Mesothelial cell of epicardium (in vitro differentiated cells): ENCODE results near the gene PTPN2. TPM values are rescaled to one million over a fixed set of nuclear protein-coding genes. Genes with fewer than 3 reads are reported as not detected.
A peak's percentile ranks its signal among the peaks of the same experiment; 100 is the strongest.

Source experiments
- DNase-seq, 2 experiments: peaks; one replicate each; pipeline ENCODE4 v3.0.0; 2021; ENCODE audit warnings: low spot score in 2 of 2; ENCODE audit not compliant: unreplicated experiment in 2 of 2
- H3K27ac Mint-ChIP-seq: 2 replicates; pipeline ENCODE4 v1.8.0; 2021; ENCODE audit warnings: mixed read lengths
- H3K27me3 Mint-ChIP-seq: 2 replicates; pipeline ENCODE4 v1.8.0; 2021; ENCODE audit warnings: low read depth, mixed read lengths
- H3K36me3 Mint-ChIP-seq: 2 replicates; pipeline ENCODE4 v1.8.0; 2021; ENCODE audit warnings: mixed read lengths
- H3K4me1 Mint-ChIP-seq: 2 replicates; pipeline ENCODE4 v1.8.0; 2021; ENCODE audit warnings: mixed read lengths
- H3K4me3 Mint-ChIP-seq: 2 replicates; pipeline ENCODE4 v1.8.0; 2021; ENCODE audit warnings: mild to moderate bottlenecking, moderate library complexity, mixed read lengths
- H3K9me3 Mint-ChIP-seq: 2 replicates; pipeline ENCODE4 v1.8.0; 2021; ENCODE audit warnings: mixed read lengths
- total RNA-seq: library from RNA; stranded (reverse); gene quantifications from 3 replicates; pipeline ENCODE4 v1.2.1, GENCODE V29; 2021
- TF ChIP-seq, protein P1 (sequence below): fragments of 200-600 bp; sonication (generic); IDR thresholded peaks from one replicate; pipeline ENCODE4 v1.5.0; 2021; ENCODE audit warnings: antibody characterized with exemption; ENCODE audit not compliant: unreplicated experiment

PTPN2 gene
- total RNA-seq, 1 donor from 2014 or later, result 37.0 TPM

DNA sequence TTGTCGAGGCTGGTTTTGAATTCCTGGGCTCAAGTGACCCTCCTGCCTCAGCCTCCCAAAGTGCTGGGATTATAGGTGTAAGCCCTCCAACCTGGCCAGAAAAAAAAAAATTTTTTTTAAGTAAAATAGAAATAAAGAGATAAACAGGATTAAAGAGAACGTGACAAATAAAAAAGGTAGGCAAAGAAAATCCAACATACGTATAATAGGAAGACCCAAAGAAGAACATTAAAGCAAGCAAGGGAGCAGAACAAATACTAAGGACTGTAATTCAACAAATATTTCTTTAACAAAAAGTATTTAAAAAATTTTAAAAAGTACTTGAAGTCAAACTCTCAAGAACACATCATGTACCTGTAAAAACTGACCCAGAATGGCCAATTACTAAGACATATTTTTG is 56.4 kb downstream of the PTPN2 start:
- Mint-ChIP-seq H3K27ac (no peak overlapping the region), H3K27me3 (no peaks in the 10 kb centered on the region), H3K36me3 (peaks cover 53% of the 10 kb centered on the region), H3K9me3 (peaks cover 17% of the 10 kb centered on the region), H3K4me3 (no peak overlapping the region), H3K4me1 (peaks cover 1% of the 10 kb centered on the region)
- TF ChIP-seq, protein P1, sequence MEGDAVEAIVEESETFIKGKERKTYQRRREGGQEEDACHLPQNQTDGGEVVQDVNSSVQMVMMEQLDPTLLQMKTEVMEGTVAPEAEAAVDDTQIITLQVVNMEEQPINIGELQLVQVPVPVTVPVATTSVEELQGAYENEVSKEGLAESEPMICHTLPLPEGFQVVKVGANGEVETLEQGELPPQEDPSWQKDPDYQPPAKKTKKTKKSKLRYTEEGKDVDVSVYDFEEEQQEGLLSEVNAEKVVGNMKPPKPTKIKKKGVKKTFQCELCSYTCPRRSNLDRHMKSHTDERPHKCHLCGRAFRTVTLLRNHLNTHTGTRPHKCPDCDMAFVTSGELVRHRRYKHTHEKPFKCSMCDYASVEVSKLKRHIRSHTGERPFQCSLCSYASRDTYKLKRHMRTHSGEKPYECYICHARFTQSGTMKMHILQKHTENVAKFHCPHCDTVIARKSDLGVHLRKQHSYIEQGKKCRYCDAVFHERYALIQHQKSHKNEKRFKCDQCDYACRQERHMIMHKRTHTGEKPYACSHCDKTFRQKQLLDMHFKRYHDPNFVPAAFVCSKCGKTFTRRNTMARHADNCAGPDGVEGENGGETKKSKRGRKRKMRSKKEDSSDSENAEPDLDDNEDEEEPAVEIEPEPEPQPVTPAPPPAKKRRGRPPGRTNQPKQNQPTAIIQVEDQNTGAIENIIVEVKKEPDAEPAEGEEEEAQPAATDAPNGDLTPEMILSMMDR, result no peak
- no peak for DNase-seq

DNA sequence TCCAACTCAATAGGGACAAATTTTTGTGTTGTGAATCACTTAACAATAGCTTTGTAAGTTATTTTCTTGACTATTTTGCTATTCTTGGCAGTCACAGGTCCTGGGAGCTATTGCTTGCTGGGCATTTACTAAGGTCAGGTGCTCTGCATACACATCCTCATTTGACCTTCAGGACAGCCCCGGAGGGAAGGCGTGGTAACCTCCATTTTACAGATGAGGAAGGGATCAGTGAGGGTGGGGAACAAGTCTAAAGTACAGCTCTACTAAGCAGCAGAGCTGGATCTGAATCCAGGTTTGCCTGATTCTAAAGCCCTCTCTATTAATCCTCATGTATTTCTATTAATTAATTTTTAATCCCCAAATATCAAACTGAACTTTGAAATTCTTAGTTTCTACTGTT is 58.8 kb downstream of the PTPN2 start:
- TF ChIP-seq, protein P1, result no peak
- no peak for DNase-seq
- Mint-ChIP-seq H3K27me3 (no peaks in the 10 kb centered on the region), H3K27ac (no peak overlapping the region), H3K9me3 (peaks cover 17% of the 10 kb centered on the region), H3K4me3 (no peak overlapping the region), H3K36me3 (peaks cover 41% of the 10 kb centered on the region), H3K4me1 (peaks cover 5% of the 10 kb centered on the region)

DNA sequence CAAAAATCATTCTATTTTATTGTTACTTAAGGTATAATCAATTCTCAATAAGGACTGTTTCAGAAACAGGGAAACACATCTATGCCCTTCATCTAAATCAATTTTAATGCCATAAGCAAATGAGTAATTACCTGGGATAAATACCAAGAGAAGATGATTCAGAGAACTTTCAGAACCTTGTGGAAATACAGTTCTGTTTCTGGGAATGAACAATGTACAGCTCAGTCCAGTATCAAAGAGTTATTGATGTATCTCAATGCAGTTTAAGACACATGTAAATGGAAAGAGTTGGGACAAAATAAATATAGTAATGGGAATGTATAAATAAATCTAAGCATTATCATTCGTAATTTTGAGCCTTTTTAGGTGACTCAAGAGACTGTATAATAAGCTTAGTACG is 60.1 kb downstream of the PTPN2 start:
- TF ChIP-seq, protein P1, result no peak
- peaks cover 33% of the 10 kb centered on the region for H3K36me3 Mint-ChIP-seq
- no peaks in the 10 kb centered on the region for H3K27me3 Mint-ChIP-seq
- H3K4me1 Mint-ChIP-seq, result peaks cover 5% of the 10 kb centered on the region
- DNase-seq, result no peak
- H3K27ac Mint-ChIP-seq, result no peak overlapping the region
- peaks cover 13% of the 10 kb centered on the region for H3K9me3 Mint-ChIP-seq
- no peak overlapping the region for H3K4me3 Mint-ChIP-seq

DNA sequence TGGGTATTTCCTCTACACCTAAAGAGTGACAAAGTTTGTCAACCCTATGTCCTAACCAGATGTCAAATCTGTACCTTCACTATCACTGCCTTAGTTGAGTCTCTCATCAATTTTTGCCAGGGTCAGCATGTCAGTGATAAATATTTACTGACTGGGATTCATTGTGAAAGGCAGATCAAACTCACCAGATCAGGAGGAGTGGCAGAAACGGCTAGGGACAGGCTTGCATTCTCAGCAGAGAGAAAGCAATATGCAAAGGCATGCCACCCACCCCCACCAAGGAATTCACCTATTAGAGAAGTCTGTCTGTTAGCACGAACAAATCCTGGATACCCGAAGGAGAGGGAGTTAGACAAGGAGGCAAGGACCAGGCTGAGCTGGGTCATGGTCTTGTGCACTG is 62.6 kb downstream of the PTPN2 start:
- H3K9me3 Mint-ChIP-seq, result no peaks in the 10 kb centered on the region
- H3K4me3 Mint-ChIP-seq, result no peak overlapping the region
- H3K36me3 Mint-ChIP-seq, result peaks cover 31% of the 10 kb centered on the region
- DNase-seq, result no peak
- TF ChIP-seq, protein P1, result no peak
- no peaks in the 10 kb centered on the region for H3K27me3 Mint-ChIP-seq
- H3K4me1 Mint-ChIP-seq, result peaks cover 5% of the 10 kb centered on the region
- H3K27ac Mint-ChIP-seq, result peak overlapping the region; percentile 10

DNA sequence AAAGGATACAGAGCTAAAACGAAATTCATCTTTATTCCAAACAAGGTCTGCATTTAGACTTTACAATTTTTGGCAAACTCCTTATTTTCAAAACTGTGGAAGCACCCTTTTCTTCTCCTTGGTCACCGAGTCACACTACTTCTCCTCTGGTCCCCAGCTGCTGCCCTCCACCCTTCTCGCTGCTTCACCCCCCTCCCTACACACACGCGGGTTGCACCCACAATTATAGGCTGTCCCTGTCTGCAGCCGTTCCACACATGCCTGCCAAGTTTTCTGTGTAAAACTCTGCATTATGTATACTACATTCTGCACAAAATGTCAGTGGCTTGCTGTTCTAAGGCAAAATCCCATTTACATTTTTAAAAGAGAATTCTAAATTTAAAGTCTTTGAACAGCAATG is 63.5 kb downstream of the PTPN2 start:
- Mint-ChIP-seq H3K9me3 (no peaks in the 10 kb centered on the region), H3K4me1 (peaks cover 5% of the 10 kb centered on the region)

More for the DNA sequence above, 63.5 kb downstream of the PTPN2 start:
- no peak for DNase-seq
- Mint-ChIP-seq H3K27ac (no peak overlapping the region), H3K27me3 (no peaks in the 10 kb centered on the region), H3K4me3 (no peak overlapping the region), H3K36me3 (peaks cover 27% of the 10 kb centered on the region)
- TF ChIP-seq, protein P1, result no peak
